Measurements from ENCODE around the gene SLX1A. TPM values are rescaled to one million over a fixed set of nuclear protein-coding genes. Genes with fewer than 3 reads are reported as not detected.

SLX1A gene
- total and polyA plus RNA-seq, 10 of the 15 experiments (the other 5 are each of a cell fraction or from before 2014, with no cell fraction given) = 2.5 to 123 (median 28.9) TPM

DNA sequence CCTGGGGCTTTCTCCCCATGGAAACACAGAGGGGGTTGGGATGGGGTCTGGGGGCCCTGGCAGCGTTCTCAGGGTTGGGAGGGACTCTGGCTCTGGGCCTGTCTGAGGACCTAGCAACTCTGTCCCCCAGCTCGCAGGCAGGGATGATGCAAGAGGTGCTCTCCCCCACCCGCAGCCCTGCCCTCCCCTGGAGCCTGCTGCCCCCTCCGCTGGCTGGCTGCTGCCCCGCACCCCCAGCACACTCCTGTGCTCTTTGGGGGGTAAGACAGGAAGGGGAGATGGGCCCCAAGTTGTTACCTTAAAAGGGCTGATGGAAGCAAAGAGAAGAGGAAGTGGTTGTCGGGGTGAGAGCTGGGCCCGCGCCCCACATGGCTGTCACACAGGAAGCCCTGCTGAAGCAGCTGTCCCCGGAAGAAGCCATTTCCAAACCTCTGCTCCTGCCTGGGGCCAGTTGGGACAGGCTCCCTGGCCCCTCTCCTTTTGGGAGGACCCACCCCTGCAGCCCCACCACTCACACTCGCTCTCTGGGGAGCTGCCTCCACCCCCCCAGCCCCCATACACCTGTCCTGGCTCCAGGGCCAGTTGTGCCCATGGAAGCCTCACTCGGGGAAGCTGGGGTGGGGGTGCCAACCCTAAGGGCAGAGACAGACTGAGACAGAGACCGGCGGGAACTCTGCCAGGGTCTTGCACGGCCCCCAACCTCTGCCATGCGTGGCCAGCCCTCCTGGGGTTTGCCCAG is 7.8 kb upstream of the SLX1A start (continued):
- no peak for TF ChIP-seq SUZ12 (IDR thresholded peaks at IDR 0.05; ENCODE audit: unreplicated experiment)
- TF ChIP-seq BCLAF1 (IDR thresholded peaks at IDR 0.05) = no peak
- TF ChIP-seq, protein P1, sequence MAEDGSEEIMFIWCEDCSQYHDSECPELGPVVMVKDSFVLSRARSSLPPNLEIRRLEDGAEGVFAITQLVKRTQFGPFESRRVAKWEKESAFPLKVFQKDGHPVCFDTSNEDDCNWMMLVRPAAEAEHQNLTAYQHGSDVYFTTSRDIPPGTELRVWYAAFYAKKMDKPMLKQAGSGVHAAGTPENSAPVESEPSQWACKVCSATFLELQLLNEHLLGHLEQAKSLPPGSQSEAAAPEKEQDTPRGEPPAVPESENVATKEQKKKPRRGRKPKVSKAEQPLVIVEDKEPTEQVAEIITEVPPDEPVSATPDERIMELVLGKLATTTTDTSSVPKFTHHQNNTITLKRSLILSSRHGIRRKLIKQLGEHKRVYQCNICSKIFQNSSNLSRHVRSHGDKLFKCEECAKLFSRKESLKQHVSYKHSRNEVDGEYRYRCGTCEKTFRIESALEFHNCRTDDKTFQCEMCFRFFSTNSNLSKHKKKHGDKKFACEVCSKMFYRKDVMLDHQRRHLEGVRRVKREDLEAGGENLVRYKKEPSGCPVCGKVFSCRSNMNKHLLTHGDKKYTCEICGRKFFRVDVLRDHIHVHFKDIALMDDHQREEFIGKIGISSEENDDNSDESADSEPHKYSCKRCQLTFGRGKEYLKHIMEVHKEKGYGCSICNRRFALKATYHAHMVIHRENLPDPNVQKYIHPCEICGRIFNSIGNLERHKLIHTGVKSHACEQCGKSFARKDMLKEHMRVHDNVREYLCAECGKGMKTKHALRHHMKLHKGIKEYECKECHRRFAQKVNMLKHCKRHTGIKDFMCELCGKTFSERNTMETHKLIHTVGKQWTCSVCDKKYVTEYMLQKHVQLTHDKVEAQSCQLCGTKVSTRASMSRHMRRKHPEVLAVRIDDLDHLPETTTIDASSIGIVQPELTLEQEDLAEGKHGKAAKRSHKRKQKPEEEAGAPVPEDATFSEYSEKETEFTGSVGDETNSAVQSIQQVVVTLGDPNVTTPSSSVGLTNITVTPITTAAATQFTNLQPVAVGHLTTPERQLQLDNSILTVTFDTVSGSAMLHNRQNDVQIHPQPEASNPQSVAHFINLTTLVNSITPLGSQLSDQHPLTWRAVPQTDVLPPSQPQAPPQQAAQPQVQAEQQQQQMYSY (CRISPR knock-in tag; IDR thresholded peaks at IDR 0.05) = no peak
- no peak for TF ChIP-seq ESRRA (IDR thresholded peaks at IDR 0.05; ENCODE audit: low read length)
- no peak for TF ChIP-seq NFIC (IDR thresholded peaks at IDR 0.05; ENCODE audit: low read depth, low read length)
- no peak for TF ChIP-seq ZNF24 (IDR thresholded peaks at IDR 0.05)
- TF ChIP-seq CREM (IDR thresholded peaks at IDR 0.05; ENCODE audit: low read depth) = peak; percentile 60; the same call in 1 of the 2 replicates
- no peak for TF ChIP-seq TARDBP (IDR thresholded peaks at IDR 0.05; ENCODE audit: borderline replicate concordance)
- TF ChIP-seq STAT1 (conservative IDR thresholded peaks at IDR 0.05) = no peak
- no peak for TF ChIP-seq NR2C2 (IDR thresholded peaks at IDR 0.05; ENCODE audit: borderline replicate concordance, control insufficient read depth, insufficient read length, low read depth)
- TF ChIP-seq ZBTB11 (CRISPR knock-in tag; IDR thresholded peaks at IDR 0.05) = no peak
- no peak; a peak in 1 of 3 replicates for TF ChIP-seq EGR1 (IDR thresholded peaks at IDR 0.05; ENCODE audit: borderline replicate concordance in 1 of 2, low read depth in 2 of 2, low read length in 2 of 2)
- no peak for TF ChIP-seq FOS (IDR thresholded peaks at IDR 0.05; ENCODE audit: borderline replicate concordance, extremely low read depth, insufficient read length)
- TF ChIP-seq STAT3 (IDR thresholded peaks at IDR 0.05; ENCODE audit: low read depth, low read length) = no peak
- TF ChIP-seq BACH1 (IDR thresholded peaks at IDR 0.05; ENCODE audit: borderline replicate concordance) = no peak; the same call in 1 of the 2 replicates
- peak; percentile 69; the same call in 1 of the 2 replicates for TF ChIP-seq TAF1 (IDR thresholded peaks at IDR 0.05; ENCODE audit: borderline replicate concordance, low read depth, low read length)
- peak; percentile 37 for TF ChIP-seq SP1 (IDR thresholded peaks at IDR 0.05; ENCODE audit: low read depth, low read length)
- no peak for TF ChIP-seq ASH2L (IDR thresholded peaks at IDR 0.05; ENCODE audit: borderline replicate concordance, low read depth)
- peak; percentile 46 for TF ChIP-seq POLR2A (IDR thresholded peaks at IDR 0.05; ENCODE audit: low read depth, low read length)
- TF ChIP-seq, protein P2, sequence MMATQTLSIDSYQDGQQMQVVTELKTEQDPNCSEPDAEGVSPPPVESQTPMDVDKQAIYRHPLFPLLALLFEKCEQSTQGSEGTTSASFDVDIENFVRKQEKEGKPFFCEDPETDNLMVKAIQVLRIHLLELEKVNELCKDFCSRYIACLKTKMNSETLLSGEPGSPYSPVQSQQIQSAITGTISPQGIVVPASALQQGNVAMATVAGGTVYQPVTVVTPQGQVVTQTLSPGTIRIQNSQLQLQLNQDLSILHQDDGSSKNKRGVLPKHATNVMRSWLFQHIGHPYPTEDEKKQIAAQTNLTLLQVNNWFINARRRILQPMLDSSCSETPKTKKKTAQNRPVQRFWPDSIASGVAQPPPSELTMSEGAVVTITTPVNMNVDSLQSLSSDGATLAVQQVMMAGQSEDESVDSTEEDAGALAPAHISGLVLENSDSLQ (IDR thresholded peaks at IDR 0.05) = peak; percentile 77

All from GM12878 (cell line).